Measurements from ENCODE around the gene SNX32.

SNX32 gene

GRCh38 chr11:65903068-65903481 lies 69.3 kb downstream of the SNX32 start:
- no peak for TF ChIP-seq CTCF (IDR thresholded peaks at IDR 0.05; ENCODE audit: low read depth, low read length, missing control alignments)
- no peak for DNase-seq (ENCODE audit: extremely low read depth, low read depth)
- no peak overlapping the region for H3K4me3 ChIP-seq (replicated peaks; ENCODE audit: low read depth, low read length)
